ENCODE results near the gene CADM3. TPM values are rescaled to one million over a fixed set of nuclear protein-coding genes. Genes with fewer than 3 reads are reported as not detected.

Gene CADM3
- total RNA-seq, 1 donor from 2014 or later = 0.13 TPM

DNA sequence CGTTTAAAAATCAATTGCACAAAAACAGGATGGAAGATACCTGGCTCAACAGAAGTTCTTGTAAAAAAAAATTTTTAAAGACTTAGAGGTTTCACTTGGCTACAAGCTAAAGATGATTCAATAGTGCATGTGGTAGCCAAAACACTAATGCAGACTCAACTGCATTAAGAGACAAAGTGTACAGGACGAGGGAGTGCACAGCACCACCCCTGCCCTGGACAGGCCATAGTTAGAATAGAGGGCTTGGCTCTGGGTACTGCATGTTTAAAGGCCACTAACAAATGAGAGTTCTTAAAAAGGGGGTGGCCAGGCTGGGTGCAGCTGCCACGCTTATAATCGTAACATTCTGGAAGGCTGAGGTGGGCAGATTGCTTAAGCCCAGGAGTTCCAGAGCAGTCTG, 41.2 kb downstream of the CADM3 start:
- no peak overlapping the region for H3K27ac Mint-ChIP-seq (ENCODE audit: unreplicated experiment)
- peaks cover 2% of the 10 kb centered on the region for H3K27me3 Mint-ChIP-seq (ENCODE audit: unreplicated experiment)

DNA sequence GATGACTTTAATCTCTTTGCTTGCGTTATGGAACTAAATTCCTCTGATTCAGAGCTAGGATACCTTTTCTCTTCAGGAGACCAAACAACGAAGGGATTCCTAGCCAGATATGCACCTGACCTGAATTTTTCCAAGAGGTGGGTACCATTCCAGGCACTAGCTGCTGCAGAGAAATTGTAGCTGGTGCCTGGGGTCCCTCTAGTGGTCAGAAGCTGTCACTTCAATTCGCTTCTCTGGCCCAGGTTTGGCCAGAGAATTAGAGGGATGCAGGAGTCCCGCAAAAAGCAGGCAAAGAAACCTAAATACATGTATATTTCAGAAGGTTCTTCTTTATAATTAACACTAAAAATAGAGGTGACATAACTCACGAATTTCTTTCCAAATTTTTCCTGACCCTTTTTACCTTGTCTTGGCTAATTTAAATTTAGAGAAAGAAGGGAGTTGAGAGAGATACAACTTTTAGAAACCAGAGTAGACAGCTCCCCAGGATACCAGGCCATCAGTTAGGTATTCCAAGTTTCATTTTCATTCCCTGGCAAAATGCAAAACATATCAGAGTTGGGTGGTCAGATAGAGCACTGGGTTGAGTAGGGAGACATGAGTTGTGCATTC, 42.8 kb downstream of the CADM3 start:
- Mint-ChIP-seq H3K36me3 (ENCODE audit: unreplicated experiment) (no peaks in the 10 kb centered on the region), H3K27ac (ENCODE audit: unreplicated experiment) (no peak overlapping the region), H3K27me3 (ENCODE audit: unreplicated experiment) (peaks cover 2% of the 10 kb centered on the region), H3K4me3 (ENCODE audit: unreplicated experiment) (no peak overlapping the region), H3K9me3 (ENCODE audit: unreplicated experiment) (no peaks in the 10 kb centered on the region), H3K4me1 (ENCODE audit: unreplicated experiment) (no peaks in the 10 kb centered on the region)
- no peak for DNase-seq (ENCODE audit: extremely low spot score, unreplicated experiment)
- TF ChIP-seq, protein P1, sequence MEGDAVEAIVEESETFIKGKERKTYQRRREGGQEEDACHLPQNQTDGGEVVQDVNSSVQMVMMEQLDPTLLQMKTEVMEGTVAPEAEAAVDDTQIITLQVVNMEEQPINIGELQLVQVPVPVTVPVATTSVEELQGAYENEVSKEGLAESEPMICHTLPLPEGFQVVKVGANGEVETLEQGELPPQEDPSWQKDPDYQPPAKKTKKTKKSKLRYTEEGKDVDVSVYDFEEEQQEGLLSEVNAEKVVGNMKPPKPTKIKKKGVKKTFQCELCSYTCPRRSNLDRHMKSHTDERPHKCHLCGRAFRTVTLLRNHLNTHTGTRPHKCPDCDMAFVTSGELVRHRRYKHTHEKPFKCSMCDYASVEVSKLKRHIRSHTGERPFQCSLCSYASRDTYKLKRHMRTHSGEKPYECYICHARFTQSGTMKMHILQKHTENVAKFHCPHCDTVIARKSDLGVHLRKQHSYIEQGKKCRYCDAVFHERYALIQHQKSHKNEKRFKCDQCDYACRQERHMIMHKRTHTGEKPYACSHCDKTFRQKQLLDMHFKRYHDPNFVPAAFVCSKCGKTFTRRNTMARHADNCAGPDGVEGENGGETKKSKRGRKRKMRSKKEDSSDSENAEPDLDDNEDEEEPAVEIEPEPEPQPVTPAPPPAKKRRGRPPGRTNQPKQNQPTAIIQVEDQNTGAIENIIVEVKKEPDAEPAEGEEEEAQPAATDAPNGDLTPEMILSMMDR (IDR thresholded peaks at IDR 0.05) = peak; percentile 88

More for the DNA sequence above, 41.2 kb downstream of the CADM3 start:
- TF ChIP-seq, protein P1 (IDR thresholded peaks at IDR 0.05) = no peak
- no peaks in the 10 kb centered on the region for H3K4me1 Mint-ChIP-seq (ENCODE audit: unreplicated experiment)
- no peak for DNase-seq (ENCODE audit: extremely low spot score, unreplicated experiment)
- no peak overlapping the region for H3K4me3 Mint-ChIP-seq (ENCODE audit: unreplicated experiment)
- no peaks in the 10 kb centered on the region for H3K36me3 Mint-ChIP-seq (ENCODE audit: unreplicated experiment)
- no peaks in the 10 kb centered on the region for H3K9me3 Mint-ChIP-seq (ENCODE audit: unreplicated experiment)

DNA sequence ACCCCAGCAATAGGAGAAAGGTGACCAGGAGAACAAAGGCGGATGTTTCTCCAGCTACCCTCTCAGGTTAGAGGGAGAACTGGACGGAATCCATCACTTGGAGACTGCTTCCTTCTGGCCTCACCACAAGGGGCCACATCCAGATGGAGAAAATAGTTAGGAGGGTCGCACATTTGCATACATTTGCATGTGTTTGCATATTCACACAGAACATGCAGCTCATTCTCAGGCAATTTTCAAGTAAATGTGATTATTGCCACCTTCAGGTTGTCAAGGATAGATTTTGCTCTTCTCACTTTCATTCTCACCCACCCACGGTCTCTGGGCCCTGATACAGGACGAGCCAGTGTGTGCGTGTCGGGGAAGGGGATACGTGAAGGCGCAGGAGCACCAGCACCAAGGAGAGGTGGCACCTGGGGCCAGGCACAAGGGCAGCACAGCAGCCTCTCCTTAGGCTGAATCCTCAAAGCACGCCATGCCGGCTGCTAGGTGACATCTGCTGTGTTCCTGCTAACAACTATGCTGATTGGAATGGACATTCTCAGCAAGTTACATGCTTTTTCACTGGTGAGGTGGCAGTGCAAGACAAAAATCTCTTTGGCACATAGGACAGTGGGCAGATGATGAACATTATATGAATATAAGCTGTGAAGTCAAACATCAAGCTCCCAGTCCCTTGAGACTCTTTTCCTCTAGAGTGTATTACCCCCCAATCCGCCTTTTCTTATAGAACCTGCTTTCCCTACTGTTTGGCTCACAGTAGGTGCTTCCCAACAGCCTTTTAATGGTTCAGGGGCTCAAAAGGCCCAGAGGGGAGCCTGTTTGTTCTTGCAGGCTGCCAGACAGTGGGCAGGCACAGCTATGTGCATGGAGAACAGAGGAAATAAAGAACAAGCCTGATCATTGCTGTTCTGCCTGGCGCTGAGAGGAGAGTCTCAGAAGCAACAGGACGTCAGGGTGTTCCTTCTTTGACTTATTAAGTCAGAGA, 47.5 kb downstream of the CADM3 start:
- Mint-ChIP-seq H3K4me3 (ENCODE audit: unreplicated experiment) (no peak overlapping the region), H3K9me3 (ENCODE audit: unreplicated experiment) (no peaks in the 10 kb centered on the region), H3K36me3 (ENCODE audit: unreplicated experiment) (no peaks in the 10 kb centered on the region), H3K27ac (ENCODE audit: unreplicated experiment) (no peak overlapping the region), H3K4me1 (ENCODE audit: unreplicated experiment) (no peaks in the 10 kb centered on the region), H3K27me3 (ENCODE audit: unreplicated experiment) (peaks cover 2% of the 10 kb centered on the region)
- TF ChIP-seq, protein P1 (IDR thresholded peaks at IDR 0.05) = no peak
- no peak for DNase-seq (ENCODE audit: extremely low spot score, unreplicated experiment)

DNA sequence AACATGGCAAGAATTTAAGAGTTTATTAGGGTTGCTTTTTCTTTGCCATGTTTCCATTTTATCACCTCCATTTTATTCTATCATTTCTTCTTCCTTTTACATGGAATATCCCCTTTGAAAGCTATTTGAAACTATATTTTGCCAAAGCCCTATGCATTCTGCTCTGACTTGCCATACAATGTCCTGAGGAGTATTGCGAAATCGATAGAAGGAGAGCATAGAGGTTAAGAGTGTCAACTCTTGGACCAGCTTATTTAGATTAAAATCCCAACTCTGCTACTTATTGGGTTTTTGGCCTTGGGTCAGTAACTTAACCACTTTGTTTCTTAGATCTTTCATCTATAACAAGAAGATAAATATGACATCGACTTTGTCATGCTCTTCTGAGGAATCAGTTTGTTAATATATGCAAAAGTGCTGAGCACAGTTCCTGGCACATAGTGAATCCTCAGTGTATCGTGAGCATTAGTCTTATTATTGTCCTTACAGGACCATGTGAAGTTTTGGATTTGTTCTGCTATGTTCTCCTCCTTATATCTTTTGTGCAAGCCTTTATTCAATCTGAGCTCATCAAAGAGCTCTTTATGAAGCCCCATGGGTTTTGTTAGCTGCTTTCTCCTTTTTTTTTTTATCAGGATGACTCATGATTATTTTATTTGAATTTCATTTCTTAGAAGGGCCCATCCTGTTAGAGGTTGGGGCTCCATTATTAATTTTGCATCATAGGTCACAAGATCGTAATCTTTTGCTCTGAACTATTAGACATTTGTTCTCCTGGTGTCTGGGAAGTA, 50.9 kb downstream of the CADM3 start:
- Mint-ChIP-seq H3K4me3 (ENCODE audit: unreplicated experiment) (no peak overlapping the region), H3K4me1 (ENCODE audit: unreplicated experiment) (no peaks in the 10 kb centered on the region), H3K27ac (ENCODE audit: unreplicated experiment) (no peak overlapping the region), H3K9me3 (ENCODE audit: unreplicated experiment) (no peaks in the 10 kb centered on the region), H3K27me3 (ENCODE audit: unreplicated experiment) (no peaks in the 10 kb centered on the region), H3K36me3 (ENCODE audit: unreplicated experiment) (no peaks in the 10 kb centered on the region)
- no peak for DNase-seq (ENCODE audit: extremely low spot score, unreplicated experiment)
- TF ChIP-seq, protein P1 (IDR thresholded peaks at IDR 0.05) = no peak

Data from osteocyte (in vitro differentiated cells).